ENCODE results near the gene FAM111B.
A peak's percentile ranks its signal among the peaks of the same experiment; 100 is the strongest.
"Not testable (repeated sequence)": the region's sequence is repeated elsewhere in the genome, so short reads cannot be mapped to it uniquely, and the experiment has no call there.

FAM111B gene

DNA sequence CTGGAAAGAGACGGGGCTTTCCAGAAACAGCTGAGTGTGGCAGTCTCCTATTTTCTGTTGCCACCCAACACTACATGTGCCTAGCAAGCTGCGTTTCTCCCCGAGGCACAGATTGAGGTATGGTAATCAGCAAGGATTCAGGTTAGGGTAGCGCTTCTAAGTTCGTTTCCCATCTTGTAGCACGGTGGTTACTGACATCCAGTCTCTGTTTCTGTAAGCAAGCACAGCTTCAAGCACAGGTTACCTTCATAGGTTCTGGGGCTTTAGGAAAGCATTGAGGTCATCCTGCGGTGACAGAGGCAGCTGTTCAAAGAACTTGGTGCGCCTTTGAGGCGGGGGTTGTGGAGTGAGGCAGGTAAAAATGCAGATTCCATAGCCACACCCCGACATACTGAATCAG lies 684 bp downstream of the FAM111B start:
- DNase-seq = not testable (repeated sequence)

DNA sequence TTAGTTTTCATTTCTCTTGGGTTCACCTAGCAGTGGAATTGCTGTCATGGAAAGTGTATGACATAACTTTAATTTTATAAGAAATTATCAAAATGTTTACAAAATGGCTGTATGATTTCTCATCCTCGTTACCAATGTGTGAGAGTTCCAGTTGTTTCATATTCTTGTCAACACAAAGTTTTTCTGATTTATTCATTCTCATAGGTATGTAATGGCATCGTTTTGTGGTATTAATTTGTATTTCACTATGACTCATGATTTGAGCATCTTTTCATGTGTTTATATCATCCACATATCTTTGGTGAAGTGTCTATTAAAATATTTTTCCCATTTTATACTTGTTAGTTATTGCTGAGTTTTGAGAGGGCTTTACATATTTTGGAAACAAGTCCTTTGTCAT lies 5.5 kb downstream of the FAM111B start:
- no peak for DNase-seq

DNA sequence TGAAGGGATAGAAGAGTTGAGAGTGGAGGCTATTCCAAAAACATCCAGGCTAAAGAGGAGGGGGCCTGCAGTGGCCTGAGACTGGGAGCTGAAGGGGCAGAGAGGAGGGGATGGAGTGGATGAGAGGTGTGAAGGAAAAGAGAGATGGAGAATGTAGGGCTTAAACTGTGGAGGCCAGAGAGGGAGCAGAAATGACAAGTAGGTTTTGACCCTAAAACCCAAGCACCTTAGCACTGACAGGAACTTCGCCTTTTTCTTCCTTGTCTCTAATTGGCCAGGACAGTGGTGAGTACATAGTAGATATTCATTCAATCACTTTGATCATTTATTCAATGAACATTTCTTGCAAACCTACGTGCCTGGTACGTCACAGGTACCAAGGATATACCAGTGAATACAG lies 7.3 kb downstream of the FAM111B start:
- no peak for DNase-seq

DNA sequence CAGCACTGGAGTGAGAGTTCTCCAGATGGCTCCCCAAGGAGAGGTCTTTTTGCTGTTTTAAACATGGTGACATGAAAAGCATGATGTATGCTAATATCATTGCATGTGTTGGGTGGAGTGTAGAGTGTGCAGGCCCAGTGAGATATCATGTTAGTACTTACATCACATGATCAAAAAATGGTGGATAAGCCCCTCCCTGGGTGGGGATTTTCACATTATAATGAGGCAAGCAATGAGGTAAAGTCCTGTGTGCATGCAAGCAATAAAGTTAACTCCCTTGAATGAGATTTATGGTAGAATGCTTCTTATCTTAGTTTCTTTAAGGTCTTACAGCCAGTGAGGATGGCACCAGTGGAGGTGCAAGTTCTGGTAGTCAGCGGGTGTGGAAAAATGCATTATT lies 8.5 kb downstream of the FAM111B start:
- DNase-seq = no peak

DNA sequence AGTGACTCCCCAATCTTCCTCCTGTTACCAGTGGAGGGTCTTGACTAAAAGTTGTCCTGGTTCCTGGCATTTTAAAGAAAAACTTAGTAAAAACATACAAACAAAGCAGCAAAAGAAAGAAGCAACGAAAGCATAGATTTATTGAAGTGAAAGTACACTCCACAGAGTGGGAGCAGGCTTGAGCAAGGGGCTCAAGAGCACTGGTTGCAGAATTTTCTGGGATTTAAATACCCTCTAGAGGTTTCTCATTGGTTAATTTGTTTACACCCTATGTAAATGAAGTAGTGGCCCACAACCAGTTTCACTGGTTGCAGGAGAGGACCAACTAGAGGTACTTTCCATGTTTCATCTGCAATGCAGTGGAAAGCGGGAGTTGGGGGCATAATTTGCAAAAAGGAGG lies 10.7 kb downstream of the FAM111B start:
- DNase-seq = no peak

DNA sequence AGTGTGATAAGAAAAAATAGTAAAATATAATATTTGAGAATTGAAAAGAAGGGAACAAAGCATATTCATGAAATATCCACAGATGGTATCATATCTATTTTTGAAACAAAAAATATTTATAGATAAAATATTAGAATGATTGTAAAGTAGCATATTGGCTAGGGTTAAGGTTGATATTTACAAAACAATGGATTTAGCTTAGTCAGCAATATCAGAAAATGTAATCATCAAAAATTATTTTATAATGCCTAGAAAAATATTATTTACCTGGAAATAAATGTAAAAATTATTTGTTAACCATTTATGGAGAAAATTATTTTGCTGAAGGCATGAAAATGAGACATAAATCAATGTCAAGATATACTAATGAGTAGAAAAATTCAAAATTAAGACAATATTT lies 12.8 kb downstream of the FAM111B start:
- no peak for DNase-seq

DNA sequence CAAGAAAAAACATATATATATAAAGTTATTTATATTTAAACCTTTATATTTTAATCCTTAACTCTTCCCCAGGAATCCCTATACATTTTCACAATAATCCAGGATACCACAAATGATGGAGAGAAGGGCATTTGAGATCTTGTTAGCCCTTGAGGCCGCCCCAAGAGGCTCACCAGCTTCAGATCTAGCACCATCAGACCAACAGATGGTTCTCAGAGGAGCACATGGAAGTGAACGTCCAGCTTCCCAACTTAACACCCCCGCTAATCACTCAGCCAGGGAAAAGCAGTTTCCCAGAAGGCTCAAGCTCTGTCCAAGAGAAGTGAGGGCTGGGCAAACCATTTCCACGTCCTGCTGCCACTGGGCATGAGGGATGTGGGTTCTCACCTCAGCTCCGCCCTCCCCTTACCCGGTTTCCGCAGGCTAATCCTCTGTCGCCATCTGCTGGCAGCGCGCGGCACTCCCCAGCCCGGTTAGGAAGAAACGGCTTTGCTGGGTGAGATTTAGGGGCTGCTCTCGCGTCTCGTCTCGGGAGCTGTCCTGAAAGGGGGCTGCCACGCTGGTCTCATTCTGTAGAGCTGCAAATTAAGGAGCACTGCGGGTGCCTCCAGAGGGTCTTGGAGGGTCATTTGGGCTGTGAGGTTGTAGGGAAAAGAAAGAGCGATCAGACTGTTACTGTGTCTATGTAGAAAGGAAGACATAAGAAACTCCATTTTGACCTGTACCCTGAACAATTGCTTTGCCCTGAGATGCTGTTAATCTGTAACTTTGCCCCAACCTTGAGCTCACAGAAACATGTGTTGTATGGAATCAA lies 28.8 kb downstream of the FAM111B start:
- peak in 1 of 2 experiments; percentile 50 for DNase-seq

DNA sequence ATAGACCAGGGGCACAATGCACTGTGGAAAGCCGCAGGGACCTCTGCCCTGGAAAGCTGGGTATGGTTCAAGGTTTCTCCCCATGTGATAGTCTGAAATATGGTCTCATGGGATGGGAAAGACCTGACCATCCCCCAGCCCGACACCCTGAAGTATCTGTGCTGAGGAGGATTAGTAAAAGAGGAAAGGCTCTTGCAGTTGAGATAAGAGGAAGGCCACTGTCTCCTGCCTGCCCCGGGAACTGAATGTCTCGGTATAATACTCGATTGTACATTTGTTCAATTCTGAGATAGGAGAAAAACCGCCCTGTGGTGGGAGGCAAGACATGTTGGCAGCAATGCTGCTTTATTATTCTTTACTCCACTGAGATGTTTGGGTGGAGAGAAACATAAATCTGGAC lies 29.5 kb downstream of the FAM111B start:
- not testable (repeated sequence) for DNase-seq

DNA sequence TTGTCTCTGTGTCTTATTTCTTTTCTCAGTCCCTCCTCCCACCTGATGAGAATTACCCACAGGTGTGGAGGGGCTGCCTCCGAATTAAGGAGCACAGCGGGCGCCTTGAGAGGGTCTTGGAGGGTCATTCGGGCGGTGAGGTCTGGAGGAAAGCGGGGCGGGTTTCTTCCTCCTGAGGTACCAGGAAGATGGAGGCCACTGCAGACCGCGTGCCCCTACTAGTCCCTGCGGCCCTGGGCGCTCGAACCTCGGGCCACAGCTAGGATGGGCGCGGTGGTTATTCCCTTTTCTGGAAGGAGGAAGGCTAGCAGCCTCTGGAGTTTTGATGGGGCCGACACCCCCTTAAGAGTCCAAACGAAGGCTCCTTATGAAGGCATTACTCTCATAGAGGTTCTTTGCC lies 30.2 kb downstream of the FAM111B start:
- DNase-seq = no peak

DNA sequence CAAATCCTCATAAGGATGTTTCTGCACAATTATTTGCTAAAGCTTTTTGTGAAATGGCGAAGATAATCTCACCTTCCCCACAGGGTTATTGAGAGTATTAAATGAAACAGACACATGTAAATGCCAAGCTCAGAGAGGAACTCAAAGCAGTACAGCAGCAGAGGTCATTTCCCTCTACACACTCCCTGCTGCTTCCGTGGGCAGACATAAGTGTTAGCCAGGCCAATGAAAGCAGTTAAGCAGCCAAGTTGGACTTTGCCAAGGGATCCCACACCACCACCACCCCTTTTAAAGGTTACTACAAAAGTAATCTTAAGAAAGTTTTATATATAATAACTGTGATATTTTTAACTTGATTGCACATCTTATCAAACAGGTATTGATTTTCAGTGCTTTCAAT lies 31.6 kb downstream of the FAM111B start:
- no peak for DNase-seq

DNA sequence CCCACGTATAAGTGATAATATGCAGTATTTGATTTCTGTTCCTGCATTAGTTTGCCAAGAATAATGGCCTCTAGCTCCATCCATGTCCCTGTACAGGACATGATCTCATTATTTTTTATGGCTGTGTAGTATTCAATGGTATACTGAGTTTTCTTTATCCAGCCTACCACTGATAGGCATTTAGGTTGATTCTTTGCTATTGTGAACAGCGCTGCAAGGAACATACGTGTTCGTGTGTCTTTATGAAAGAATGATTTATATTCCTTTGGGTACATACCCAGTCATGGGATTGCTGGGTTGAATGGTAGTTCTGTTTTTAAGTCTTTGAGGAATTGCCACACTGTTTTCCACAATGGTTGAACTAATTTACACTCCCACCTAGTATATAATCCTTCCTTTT lies 34.2 kb downstream of the FAM111B start:
- DNase-seq = no peak

DNA sequence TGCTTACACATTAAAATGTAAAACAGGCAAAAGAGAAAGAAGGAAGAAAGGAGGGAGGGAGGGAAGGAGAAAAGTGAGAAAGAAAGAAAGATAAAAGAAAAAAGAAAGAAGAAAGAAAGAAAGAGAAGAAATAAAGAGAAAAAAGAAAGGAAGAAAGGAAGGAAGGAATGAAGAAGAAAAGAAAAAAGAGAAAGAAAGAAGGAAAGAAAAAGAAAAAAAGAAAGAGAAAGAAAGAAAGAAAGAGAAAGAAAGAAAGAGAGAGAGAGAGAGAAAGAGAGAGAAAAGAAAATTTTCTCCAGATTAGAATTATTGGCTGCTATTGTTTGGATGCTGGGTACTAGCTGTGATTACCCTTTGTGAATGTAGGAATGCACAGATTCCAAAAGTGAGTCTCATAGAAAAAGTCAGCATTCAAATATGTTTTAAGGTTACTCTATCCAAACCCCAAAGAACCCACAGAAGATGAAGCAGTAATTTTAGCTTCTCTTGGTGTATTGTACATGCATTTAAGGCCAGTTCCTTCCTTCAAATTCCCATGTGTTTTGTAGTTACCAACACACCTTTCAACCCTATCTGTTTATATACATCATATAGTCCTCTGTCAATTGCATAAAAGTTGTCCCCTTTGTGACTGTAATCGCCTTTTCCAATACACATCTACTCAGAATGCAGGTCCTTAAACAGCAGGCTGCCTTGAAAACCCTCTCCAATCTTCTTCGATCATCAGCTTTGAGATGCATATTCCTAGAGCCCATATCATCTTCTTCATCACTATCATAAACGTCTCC lies 34.8 kb downstream of the FAM111B start:
- no peak for DNase-seq

DNA sequence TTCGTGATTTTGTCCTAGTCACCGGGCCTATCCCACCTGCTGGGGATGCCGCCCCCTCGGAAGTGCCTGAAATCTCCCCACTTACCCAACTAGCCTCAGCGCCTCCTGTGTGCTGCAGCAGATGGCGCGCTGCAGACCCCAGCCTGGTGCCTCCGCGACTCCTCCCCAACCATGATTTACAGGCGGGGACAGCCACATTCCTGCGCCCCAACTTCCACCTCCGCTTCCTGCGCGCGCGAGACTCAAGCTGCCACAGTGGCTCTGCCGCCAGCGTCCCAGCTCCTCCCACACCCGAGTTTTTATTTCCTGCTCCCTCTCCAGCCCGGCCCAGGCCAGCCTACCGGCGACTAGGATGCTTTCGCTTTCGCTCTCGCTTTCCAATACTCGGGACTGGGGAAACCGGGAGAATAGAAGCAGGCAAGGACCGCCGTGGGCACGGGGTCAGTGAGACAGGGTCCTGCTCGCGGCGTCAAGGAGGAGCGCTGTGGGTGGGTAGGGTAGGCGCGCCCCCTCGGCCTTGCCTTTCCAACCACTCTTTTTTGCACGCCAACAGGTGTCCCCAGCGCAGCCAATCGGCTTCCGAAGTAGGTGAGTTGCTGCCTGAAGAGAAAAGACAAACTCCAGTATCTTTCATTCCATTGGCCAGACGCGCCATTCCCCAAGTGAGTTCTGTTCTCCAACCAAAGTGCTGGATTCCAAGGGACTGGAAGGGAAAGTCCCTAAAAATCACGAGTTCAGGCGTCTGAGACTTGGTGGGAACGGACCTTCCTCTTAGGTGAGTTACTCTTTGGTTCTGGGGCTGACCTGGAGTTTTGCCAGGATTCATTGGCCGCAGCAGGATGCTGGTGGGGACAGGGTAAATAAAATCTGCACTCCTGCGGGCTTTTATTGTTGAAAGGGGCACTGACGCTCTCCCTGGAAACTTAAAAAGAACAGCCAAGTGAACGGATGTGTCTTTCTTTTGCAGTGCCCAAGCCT lies 35.8 kb downstream of the FAM111B start, which contains the start of gene FAM111A:
Gene FAM111A (plus strand): TSS at position 327 of the 978 bp plus-strand sequence. CDS start 6,017 bp downstream, outside the sequence.
- DNase-seq = peak in 1 of 2 experiments; percentile 9

DNA sequence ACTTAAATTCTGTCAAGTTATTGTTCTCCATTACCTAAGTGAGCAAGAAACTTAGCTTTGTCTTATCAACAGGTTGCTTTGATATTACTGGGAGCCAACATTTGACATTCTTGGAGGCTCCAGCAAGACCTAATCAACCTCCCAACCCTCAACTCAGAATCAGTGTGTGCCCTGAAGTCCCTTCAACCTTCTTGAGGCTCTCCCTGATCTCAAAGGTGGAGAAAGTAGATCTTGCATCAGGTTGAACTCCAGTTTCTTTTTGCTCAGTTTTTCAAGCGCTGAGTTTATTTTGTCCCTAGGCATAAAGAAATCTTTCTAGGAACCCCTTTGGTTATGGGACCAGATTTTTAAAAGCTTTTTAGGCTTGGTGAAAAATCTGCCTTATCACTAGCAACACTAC lies 37.1 kb downstream of the FAM111B start:
- DNase-seq = no peak

DNA sequence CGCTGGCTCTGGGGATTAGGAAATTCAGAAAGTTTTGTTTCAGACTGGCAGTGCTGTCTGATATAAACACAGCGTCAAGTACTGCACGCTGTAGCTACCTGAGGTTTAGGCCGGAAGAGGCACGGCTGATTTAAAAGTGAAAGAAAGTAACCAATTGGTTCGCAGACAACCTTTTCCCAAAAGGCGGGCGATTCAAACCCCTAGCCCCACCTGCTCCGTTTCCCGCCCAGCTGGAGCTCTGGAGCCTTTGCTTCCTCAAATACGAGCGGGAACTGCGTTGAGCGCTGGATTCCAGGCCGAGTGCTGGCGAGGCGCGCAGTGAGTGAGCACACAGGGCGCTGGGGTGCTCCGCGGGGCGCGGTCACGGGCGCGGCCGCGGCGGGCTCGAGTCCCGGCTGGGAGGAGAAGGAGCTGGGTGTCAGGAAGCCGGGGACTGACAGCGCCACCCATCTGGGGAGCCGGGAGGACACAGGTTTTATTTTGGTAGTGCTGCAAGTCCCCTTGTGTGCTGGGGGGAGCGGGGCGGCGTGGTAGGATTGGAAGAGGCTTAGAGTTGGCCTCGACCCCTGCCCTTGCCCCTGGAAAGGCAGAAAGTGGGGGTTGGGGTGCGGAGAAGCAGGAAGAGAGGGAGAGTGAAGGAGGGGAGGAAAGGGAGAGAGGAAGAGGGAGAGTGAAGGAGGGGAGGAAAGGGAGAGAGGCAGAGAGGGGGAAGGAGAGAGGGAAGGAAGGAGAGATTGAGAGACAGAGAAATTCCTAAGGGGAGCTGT lies 37.7 kb downstream of the FAM111B start:
- DNase-seq = no peak

DNA sequence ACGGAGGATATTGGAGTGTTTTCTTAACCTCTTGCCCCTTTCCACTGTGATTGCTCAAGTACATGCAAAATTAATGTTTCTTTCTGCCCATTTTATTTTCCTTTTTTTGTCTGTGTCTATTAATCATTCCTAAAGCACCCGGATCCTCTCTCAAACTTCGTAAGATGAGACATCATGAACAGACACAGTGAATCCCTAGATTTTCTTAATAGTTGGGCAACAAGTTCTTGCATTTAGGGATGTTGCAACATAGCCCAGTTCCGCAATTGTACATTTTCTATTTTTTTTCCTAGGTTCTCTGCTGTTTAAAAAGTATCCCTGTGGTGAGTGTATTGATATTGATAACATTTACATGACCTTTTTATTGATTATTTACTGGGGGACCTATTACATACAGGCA lies 38.5 kb downstream of the FAM111B start:
- DNase-seq = no peak

DNA sequence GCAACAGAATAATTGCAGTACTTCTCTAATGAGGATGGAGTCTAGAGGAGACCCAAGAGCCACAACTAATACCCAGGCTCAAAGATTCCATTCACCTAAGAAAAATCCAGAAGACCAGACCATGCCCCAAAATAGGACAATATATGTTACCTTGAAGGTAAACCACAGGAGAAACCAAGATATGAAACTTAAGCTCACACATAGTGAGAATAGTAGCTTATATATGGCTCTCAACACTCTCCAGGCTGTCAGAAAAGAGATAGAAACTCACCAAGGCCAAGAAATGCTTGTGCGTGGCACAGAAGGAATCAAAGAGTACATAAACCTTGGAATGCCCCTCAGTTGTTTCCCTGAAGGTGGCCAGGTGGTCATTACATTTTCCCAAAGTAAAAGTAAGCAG lies 44.7 kb downstream of the FAM111B start:
- no peak for DNase-seq

DNA sequence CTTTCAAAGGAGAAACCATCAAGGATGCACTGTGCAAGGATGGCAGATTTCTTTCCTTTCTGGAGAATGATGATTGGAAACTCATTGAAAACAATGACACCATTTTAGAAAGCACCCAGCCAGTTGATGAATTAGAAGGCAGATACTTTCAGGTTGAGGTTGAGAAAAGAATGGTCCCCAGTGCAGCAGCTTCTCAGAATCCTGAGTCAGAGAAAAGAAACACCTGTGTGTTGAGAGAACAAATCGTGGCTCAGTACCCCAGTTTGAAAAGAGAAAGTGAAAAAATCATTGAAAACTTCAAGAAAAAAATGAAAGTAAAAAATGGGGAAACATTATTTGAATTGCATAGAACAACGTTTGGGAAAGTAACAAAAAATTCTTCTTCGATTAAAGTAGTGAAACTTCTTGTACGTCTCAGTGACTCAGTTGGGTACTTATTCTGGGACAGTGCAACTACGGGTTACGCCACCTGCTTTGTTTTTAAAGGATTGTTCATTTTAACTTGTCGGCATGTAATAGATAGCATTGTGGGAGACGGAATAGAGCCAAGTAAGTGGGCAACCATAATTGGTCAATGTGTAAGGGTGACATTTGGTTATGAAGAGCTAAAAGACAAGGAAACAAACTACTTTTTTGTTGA lies 45.4 kb downstream of the FAM111B start:
- DNase-seq = no peak

DNA sequence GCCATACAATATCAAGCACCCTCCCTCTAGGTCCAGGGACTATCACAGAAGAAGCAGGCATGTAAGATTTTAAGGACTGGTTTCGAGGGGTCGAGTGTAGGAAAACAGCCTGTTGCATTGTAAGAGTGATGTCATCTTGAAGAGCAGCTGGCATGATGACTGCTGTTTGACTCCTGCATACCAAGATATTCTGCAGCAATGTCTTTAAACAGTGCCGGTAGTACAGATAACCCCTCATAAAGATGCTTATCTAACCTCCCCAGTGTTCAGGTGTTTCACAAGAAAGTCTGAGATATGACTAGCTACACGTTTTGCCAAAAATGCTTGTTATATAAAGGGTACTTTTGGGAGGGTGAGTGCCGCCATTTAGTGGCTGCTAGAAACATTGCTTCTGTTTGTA lies 47.6 kb downstream of the FAM111B start:
- DNase-seq = no peak

DNA sequence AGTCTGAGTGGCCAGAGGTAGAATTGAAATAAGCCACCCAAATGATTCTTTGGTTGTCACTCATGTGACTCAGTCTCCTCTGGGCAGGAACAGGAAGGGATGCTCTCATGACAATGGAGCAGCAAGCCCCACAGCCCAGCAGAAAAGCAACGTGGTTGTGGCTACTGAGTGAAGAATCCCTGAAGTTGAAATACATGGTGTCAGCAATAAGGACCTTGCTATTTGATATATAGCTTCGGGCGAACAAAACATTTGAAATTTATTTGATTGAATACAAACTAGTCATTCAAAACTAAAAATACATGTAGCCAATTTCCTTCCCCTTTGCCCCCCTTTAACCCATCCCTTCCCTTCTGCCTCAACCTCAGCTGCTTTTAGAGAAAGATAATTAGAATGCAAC lies 50.4 kb downstream of the FAM111B start:
- no peak for DNase-seq

DNA sequence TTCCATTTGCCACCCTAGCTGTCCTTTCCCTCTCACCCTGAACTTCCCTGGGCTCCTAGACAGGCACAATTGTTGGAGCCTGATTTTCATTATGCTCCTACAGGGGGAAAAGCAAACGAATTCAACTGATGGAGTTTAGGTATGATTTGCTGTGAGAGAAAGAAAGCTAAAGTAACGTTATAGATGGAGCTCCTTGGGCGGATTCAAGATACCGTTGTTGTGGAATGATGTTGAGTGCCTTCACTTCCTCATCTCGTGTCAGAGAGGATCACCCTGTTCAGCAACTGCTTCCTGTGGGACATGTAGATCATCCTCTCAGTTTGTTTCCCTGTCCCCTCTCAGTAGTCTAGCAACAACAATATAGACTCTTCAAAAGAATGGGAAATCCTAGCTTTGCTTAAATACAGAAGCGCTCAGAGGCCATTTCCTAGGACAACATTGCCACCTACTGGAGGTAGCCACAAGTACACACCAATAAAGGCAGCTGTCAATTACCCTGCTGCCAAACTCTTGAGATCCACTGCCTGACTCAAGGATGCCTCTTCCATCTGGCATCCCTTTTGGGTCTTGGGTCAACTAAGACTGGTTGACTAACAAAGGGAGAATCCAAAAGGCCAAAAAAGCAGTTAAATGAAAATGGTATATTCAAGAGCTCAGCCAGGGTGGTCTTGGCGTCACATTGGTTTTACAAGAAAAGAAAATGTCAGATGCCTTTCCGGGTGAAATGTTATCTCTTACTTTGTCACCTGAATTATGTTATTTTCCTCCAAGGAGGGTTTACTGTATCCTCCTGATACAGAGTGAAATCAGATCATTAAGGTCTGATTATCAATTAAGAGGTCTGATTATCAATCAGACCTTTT lies 51.4 kb downstream of the FAM111B start:
- peak in 1 of 2 experiments; percentile 67 for DNase-seq

All from NCI-H524 (cell line).